Epithelial cell of proximal tubule (primary cell): Measurements from ENCODE around the gene VAT1L. TPM values are rescaled to one million over a fixed set of nuclear protein-coding genes. Genes with fewer than 3 reads are reported as not detected.

Experiments used
- DNase-seq: peaks from one replicate; pipeline ENCODE4 v3.0.0-alpha.2; 2011; ENCODE audit warnings: low read depth
- H3K4me3 ChIP-seq: 2 replicates; pipeline ENCODE4 v1.5.1; 2011; ENCODE audit warnings: low read depth, mild to moderate bottlenecking, low read length
- total RNA-seq: library from RNA; depleted of rRNA; stranded (reverse); fragments of >200 nt; gene quantifications from 2 replicates; pipeline ENCODE4 v1.2.3, GENCODE V29; 2015
- TF ChIP-seq, protein P1 (sequence below): conservative IDR thresholded peaks from 2 replicates; pipeline ENCODE4 v1.5.1; 2012; ENCODE audit warnings: low read depth, mild to moderate bottlenecking, low read length

The VAT1L gene, protein sequence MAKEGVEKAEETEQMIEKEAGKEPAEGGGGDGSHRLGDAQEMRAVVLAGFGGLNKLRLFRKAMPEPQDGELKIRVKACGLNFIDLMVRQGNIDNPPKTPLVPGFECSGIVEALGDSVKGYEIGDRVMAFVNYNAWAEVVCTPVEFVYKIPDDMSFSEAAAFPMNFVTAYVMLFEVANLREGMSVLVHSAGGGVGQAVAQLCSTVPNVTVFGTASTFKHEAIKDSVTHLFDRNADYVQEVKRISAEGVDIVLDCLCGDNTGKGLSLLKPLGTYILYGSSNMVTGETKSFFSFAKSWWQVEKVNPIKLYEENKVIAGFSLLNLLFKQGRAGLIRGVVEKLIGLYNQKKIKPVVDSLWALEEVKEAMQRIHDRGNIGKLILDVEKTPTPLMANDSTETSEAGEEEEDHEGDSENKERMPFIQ
- 0.29 and 0.92 TPM in 2 replicates for total RNA-seq

DNA sequence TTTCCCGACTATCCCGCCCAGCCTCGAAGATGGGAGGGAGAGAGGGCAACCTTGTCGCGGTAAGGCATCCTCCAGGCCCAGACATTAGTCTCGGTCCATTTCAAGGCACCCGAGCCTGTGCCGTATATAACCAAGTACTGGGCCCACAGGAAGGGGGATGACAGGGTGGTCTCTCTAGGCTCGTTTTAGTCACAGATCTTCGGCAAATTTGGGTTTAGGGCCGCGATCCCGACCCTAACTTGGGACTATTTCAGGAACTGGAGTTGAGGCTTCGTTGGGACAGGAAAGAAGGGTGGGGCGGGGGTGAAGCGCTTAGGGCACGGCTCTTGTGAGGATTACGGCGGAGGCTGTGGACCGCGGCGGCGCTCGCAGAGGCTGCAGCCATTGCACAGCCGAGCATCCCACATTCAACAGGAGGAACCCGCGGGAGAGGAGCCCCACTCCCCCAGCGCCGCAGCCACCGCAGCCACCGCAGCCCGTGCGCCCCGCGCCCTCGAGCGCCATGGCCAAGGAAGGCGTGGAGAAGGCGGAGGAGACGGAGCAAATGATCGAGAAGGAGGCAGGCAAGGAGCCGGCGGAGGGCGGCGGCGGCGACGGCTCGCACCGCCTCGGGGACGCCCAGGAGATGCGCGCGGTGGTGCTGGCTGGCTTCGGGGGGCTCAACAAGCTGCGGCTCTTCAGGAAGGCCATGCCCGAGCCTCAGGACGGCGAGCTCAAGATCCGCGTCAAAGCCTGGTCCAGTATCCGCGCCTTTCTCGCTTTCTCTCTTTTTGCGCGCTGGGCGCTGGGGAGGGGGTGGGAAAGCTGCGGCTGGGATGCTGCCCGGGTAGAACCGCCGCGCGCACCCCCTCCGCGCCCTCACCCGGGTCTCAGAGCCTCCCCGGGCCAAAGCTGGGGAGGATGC, at the start of gene VAT1L:
VAT1L (plus strand) TSS at position 384 of the 904 bp plus-strand sequence; CDS start at position 503, 119 bp downstream.
- peak within 1 kb of the TSS; percentile 52 for H3K4me3 ChIP-seq
- TF ChIP-seq, protein P1, sequence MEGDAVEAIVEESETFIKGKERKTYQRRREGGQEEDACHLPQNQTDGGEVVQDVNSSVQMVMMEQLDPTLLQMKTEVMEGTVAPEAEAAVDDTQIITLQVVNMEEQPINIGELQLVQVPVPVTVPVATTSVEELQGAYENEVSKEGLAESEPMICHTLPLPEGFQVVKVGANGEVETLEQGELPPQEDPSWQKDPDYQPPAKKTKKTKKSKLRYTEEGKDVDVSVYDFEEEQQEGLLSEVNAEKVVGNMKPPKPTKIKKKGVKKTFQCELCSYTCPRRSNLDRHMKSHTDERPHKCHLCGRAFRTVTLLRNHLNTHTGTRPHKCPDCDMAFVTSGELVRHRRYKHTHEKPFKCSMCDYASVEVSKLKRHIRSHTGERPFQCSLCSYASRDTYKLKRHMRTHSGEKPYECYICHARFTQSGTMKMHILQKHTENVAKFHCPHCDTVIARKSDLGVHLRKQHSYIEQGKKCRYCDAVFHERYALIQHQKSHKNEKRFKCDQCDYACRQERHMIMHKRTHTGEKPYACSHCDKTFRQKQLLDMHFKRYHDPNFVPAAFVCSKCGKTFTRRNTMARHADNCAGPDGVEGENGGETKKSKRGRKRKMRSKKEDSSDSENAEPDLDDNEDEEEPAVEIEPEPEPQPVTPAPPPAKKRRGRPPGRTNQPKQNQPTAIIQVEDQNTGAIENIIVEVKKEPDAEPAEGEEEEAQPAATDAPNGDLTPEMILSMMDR, result no peak
- DNase-seq, result no peak

DNA sequence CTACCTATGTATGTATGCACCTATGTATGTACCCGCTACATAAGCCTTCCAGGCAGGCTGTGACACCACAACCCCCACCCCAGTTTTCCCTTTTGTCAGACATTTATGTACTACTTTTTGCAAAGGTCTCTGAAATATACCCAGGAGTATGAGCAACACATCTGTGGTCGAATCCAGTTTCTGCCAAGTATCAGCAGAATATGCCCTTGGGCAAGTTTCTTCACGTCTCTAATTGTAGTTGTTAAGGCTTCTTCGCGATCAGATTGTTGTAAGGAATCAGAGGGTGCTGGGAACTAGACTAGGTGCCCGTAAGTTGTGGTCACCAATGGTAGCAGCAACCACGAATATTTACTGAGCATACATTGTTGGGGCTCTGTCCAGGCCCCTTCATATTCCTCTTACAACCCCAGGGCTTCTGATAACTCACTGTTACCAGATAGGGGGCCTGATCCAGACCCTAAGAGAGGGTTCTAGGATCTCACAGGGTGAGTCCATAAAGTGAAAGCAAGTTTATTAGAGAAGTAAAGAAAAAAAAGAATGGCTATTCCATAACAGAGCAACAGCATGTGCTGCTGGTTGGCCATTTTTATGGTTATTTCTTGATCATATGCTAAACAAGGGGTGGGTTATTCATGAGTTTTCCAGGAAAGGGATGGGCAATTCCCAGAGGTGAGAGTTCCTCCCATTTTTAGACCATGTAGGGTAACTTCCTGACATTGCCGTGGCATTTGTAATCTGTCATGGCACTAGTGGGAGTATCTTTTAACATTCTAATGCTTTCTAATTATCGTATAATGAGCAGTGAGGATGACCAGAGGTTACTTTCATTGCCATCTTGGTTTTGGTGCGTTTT, 49.4 kb upstream of the VAT1L start:
- TF ChIP-seq, protein P1, result no peak
- no peak overlapping the region for H3K4me3 ChIP-seq
- no peak for DNase-seq

DNA sequence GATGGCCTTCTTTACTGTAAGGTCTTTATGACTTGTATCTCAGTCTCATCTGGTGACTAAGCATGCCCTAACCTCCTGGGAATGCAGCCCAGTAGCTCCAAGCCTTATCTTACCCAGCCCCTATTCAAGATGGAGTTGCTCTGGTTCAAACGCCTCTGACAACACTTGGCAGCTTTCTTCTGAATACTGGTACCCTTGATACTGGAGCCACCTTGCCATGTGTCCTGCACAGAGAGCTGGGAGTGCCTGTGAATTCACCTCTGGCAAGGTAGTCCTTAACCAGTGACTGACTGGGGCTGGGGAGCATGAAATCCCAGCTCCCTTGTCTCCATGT, 48.8 kb upstream of the VAT1L start:
- TF ChIP-seq, protein P1, result no peak
- no peak overlapping the region for H3K4me3 ChIP-seq
- DNase-seq, result no peak

DNA sequence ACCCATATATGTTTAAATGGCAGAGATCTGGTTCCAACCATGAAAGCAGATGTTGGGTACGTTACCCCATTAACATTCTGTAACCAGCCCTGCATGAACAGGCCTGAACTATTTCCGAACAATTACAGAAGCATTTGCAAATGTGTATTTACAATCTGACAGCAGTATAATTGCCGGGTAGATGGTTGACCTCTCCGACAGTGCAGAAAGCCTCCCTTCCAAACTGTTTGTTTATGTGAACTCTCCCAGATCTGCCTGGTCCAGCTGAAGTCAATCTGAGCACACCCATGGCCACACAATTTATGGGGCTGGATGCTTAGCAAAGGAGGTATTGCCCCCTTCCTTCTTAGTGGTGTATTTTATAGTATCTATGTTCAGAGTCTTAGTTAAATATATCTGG, 44.2 kb upstream of the VAT1L start:
- TF ChIP-seq, protein P1, result no peak
- no peak for DNase-seq
- no peak overlapping the region for H3K4me3 ChIP-seq

DNA sequence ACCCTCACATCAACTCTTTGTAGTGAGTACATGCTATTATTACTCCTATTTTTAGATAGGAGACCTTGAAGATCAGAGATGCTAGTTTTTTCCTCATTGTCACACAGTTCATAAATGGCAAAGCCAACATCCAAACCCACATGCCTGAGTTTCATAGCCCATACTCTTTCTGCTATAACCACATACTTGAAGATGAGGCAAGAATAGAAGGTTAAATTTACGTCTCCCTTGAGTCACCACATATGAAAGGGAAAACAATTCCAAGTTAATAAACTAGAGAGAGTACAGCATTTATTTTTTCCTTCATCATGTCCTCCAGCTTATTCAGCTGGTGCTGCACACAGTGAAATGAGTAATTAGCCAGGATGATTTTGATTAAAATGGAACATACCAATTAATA, 42.4 kb upstream of the VAT1L start:
- TF ChIP-seq, protein P1, result no peak
- DNase-seq, result no peak
- H3K4me3 ChIP-seq, result no peak overlapping the region

DNA sequence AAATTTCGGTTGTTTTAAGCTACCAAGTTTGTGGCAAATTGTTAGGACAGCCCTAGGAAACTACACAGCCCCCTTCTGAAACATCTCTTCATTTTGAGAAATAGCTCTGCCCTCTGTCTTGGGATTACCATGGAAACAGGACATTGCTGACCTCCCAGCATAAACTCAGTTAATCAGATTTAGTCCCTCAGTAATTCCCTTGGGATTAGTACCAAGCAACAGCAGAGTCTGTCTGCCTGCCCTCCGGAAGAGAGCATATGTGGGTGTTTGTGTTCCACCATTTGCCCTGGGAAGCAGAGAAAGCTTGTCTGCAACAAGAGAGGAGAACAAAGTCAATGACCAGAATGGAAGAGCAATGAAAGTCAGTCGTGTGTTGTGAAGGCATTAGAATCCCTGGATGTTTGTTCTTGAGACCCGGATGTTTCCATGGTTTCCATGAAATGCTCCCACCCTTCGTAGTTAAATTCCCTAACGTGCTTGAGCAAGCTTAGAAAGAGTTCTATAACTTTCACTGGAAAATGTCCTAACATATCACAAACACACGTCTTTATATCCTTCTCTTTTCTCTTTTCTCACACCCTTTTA, 39.9 kb upstream of the VAT1L start:
- no peak overlapping the region for H3K4me3 ChIP-seq
- no peak for DNase-seq
- TF ChIP-seq, protein P1, result no peak
